BJ (cell line): ENCODE results near the gene SCGB2A2. TPM values are rescaled to one million over a fixed set of nuclear protein-coding genes. Genes with fewer than 3 reads are reported as not detected.
A peak's percentile ranks its signal among the peaks of the same experiment; 100 is the strongest.

Experiments
- CTCF ChIA-PET: fragments of 350-600 bp; formaldehyde crosslinking; extraction: SDS; loops from one replicate; lab custom pipeline; 2021; ENCODE audit warnings: antibody characterized with exemption, inconsistent platforms; lab: Yijun Ruan, JAX
- POLR2A ChIA-PET: fragments of 300-600 bp; sonication (Branson Sonifier 250); formaldehyde crosslinking; extraction: SDS; loops from one replicate; lab custom pipeline; 2021; ENCODE audit warnings: antibody characterized with exemption; lab: Charles Lee
- DNase-seq: peaks from one replicate; pipeline ENCODE4 v3.0.0-alpha.2; 2011; ENCODE audit warnings: low read depth
- H3K27me3 ChIP-seq: 2 replicates; pipeline ENCODE4 v1.6.0; 2011; ENCODE audit warnings: low read length; ENCODE audit not compliant: control insufficient read depth, insufficient read depth
- H3K36me3 ChIP-seq: 2 replicates; pipeline ENCODE4 v1.5.1; 2011; ENCODE audit warnings: low read length; ENCODE audit not compliant: control insufficient read depth, insufficient read depth
- H3K4me3 ChIP-seq: 2 replicates; pipeline ENCODE4 v1.5.1; 2011; ENCODE audit warnings: low read depth, mild to moderate bottlenecking, control low read depth, low read length
- polyA plus RNA-seq: library from polyadenylated mRNA; depleted of rRNA; stranded (reverse); fragments of >200 nt; gene quantifications from 2 replicates; pipeline ENCODE4 v1.2.3, GENCODE V29; 2011
- TF ChIP-seq, protein P1 (sequence below): IDR thresholded peaks from 2 replicates; pipeline ENCODE4 v1.5.1; 2011; ENCODE audit warnings: low read depth, mild to moderate bottlenecking, control low read depth, inconsistent platforms, low read length, moderate library complexity; ENCODE audit not compliant: insufficient read depth

SCGB2A2 gene
- polyA plus RNA-seq, 1 experiment, result not detected

DNA sequence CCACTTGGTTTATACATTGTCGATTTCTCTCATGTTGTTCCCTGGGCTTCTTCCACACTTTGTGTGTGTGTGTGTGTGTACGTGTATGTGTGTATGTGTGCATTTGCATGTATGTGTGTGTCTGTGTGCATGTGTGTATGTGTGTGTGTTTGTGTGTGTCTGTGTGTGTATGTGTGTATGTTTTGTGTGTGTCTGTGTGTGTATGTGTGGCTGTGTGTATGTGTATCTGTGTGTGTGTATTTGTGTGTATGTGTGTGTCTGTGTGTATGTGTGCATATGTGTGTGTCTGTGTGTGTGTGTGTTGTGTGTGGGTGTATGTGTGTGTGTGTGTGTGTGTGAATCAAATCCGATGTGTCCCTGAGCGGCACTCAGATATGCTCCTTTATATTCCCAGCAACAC, 32.5 kb upstream of the SCGB2A2 start:
- Histone ChIP-seq H3K4me3 (no peak overlapping the region), H3K27me3 (no peaks in the 10 kb centered on the region; the same call in none of the 2 replicates), H3K36me3 (no peaks in the 10 kb centered on the region)
- TF ChIP-seq, protein P1, sequence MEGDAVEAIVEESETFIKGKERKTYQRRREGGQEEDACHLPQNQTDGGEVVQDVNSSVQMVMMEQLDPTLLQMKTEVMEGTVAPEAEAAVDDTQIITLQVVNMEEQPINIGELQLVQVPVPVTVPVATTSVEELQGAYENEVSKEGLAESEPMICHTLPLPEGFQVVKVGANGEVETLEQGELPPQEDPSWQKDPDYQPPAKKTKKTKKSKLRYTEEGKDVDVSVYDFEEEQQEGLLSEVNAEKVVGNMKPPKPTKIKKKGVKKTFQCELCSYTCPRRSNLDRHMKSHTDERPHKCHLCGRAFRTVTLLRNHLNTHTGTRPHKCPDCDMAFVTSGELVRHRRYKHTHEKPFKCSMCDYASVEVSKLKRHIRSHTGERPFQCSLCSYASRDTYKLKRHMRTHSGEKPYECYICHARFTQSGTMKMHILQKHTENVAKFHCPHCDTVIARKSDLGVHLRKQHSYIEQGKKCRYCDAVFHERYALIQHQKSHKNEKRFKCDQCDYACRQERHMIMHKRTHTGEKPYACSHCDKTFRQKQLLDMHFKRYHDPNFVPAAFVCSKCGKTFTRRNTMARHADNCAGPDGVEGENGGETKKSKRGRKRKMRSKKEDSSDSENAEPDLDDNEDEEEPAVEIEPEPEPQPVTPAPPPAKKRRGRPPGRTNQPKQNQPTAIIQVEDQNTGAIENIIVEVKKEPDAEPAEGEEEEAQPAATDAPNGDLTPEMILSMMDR, result no peak
- DNase-seq, result no peak
- CTCF ChIA-PET, result no interaction called here
- POLR2A ChIA-PET, result no interaction called here

DNA sequence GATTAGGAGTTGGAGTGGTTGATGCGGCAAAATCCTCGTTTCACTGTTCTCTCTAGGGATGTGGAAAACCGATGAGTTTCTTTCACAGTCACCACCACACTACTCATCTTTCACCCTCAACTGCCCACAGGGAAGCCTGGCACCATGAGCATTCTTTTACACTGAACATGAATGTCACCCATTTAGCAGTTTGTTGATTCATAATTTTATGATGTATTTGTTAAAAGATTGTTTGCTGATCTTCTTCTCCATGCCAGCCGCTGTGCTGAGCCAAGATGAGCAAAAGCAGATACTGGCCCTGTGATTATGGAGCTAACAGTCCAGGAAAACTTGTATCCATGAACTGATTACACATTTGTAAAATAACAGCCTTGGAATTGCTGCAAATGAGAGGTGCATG, 31.8 kb upstream of the SCGB2A2 start:
- CTCF ChIA-PET, result no interaction called here
- POLR2A ChIA-PET, result no interaction called here

DNA sequence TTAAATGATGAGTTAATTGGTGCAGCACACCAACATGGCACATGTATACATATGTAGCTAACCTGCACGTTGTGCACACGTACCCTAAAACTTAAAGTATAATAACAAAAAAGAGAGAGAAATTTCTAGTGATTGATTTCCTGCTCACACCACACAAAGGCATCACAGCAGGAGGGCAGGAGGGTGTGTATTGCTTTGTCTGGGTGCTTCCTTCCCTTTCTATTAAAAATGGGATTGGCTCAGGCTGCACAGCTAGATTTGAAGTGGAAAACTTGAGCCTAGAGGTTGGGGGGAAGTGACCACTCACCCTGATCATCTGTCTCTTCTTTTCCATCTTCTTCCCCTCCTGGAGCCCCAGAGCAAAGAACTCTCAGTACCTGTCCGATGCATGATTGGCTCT, 28.9 kb upstream of the SCGB2A2 start:
- ChIA-PET POLR2A (no interaction called here), CTCF (no interaction called here)
- H3K27me3 ChIP-seq, result no peaks in the 10 kb centered on the region; the same call in none of the 2 replicates
- DNase-seq, result no peak
- TF ChIP-seq, protein P1, result no peak
- H3K36me3 ChIP-seq, result no peaks in the 10 kb centered on the region
- H3K4me3 ChIP-seq, result no peak overlapping the region

More for the DNA sequence above, 31.8 kb upstream of the SCGB2A2 start:
- no peaks in the 10 kb centered on the region; the same call in none of the 2 replicates for H3K27me3 ChIP-seq
- H3K36me3 ChIP-seq, result no peaks in the 10 kb centered on the region
- no peak overlapping the region for H3K4me3 ChIP-seq
- DNase-seq, result no peak
- TF ChIP-seq, protein P1, result no peak

DNA sequence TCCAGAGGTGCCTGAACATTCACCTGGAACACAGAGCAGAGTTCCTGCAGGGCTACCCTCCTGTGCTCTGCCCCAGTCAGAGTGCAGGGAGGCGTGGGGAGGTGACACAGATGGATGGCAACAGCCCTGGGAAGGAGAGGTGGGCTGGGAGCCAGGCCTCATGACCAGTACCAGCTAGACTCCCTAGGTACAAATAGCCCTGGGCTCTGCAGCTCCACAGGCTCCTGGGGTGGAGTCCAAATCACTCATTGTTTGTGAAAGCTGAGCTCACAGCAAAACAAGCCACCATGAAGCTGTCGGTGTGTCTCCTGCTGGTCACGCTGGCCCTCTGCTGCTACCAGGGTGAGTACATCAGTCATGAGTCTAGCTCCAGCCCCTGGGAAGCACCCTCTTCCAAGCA, 27.9 kb upstream of the SCGB2A2 start, which contains the start of gene SCGB1D2:
TSS of gene SCGB1D2 (plus strand) at position 219 of the 400 bp plus-strand sequence. CDS start at position 288, 69 bp downstream.
- H3K4me3 ChIP-seq, result no peak within 1 kb of the TSS
- ChIA-PET CTCF (no interaction called here), POLR2A (no interaction called here)
- no peaks in the 10 kb centered on the region; the same call in none of the 2 replicates for H3K27me3 ChIP-seq
- no peaks in the 10 kb centered on the region for H3K36me3 ChIP-seq
- no peak for DNase-seq
- TF ChIP-seq, protein P1, result no peak

DNA sequence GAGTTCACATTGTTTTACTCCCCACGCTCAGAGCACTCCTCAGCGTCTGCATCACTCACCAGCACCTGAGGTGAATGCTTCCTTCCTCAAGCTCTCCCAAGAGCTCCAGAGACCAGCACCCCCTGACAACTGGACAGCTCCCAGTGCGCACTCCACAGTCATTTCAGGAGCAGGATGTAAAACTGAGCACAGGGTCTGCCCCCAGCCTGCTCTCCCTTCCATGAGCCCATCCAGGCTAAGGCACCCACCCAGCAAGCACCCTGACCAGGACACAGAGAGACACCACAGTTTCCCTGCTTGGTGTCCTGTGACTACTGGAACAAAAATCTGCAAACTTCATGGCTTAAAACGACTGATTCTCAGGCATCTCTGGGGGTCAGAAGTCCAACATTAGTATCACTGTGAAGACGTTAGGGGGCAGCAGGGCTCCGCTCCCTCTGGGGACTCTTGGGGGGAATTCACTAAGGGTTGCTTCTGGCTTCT, 24.6 kb upstream of the SCGB2A2 start:
- ChIA-PET POLR2A (no interaction called here), CTCF (no interaction called here)
- H3K36me3 ChIP-seq, result no peaks in the 10 kb centered on the region
- TF ChIP-seq, protein P1, result 0 out of 2 replicates have a peak, but pooled peaks have one; percentile 12
- no peak overlapping the region for H3K4me3 ChIP-seq
- no peaks in the 10 kb centered on the region for H3K27me3 ChIP-seq
- no peak for DNase-seq
